CMK (cell line): ENCODE measurements around the gene DLST.

ENCODE experiments used
- DNase-seq: peaks from one replicate; pipeline ENCODE4 v3.0.0-alpha.2; 2010; ENCODE audit warnings: low read depth

Gene DLST

DNA sequence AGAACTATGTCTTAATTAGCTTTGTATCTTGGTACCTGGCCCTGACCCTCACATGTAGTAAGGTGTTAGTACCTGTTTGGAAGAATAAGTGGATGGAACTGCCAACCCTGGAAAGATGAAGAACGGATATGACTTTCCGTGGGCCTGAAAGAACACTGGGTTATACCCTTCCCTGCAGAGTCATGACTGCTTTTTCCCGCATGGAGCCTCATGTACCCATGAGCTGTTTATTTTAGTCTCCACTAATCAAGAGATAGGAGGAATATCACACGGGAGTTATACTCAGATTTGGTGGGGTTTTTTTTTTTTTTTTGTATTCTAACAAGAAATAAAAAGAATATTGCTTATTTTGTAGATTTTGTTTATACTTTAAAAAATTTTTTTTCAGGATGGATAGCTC lies 15.9 kb downstream of the DLST start:
- no peak for DNase-seq

DNA sequence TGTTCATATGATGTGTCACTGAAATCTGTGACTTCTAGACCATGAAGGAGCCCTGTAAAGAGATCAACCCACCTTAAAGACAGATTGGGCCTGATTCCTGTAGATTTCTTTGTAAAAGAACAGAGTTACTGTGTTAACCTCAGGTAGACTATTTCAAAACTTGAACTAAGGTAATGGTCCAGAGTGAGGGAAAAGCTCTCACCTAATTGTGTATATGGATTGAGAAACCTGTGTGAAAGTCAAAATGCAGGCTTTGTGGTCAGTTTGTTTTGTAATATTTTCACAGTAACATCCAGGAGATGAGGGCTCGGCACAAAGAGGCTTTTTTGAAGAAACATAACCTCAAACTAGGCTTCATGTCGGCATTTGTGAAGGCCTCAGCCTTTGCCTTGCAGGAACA lies 16.4 kb downstream of the DLST start:
- no peak for DNase-seq

DNA sequence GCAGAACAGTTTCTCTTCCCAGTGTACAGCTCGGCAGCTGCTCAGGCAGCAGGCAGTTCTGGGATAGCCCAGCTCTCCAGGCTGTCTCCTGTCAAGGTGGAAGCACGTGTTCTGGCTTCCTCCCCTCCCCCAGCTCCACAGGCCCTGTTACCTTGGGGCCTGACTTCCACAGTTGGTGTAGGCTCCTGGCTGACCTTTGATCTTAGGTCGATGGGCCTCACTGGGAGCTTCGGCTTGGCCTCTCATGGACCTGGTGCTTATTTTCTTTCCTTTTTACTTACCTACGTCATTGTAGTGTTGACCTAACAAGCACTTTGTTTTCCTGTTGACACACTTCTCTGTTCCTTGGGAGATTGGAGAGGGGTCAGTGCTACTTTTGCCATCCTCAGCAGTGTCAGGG lies 17.0 kb downstream of the DLST start:
- no peak for DNase-seq

DNA sequence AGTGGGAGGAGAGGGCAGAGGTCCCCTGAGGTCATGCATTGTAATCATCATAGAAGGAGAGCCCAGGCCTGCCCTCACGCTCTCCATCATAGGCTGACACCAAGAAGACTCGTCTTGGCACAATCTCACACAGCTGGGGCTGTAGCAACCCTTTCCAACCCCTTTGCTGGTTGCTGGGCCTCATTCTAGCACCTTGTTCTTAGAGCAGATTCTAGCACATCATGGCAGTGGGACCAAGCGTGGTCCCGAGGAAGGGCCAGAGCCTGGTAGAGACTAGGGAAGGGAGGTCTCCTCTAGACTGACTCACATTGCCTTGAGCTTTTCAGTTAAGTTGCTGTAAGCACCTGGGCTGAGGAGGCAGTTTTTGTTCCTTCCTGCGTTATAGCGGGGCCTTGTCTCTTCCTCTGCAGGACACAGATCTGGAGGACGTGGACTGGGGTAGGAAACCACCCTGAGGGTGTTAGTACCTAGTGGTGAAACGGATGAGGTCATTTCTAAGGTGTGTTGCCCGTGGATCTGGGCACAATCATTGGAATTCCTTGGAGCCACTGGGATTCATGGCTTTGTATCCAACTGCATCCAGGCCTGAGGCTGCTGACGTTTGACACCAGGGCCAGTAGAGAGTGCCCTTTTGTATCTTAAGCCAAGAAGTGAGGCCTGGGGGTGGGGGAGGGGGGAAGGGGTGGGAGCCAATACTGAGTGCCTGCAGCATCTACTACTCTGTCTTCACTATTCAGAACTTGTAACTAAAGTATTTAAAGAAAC lies 21.4 kb downstream of the DLST start:
- DNase-seq = no peak

DNA sequence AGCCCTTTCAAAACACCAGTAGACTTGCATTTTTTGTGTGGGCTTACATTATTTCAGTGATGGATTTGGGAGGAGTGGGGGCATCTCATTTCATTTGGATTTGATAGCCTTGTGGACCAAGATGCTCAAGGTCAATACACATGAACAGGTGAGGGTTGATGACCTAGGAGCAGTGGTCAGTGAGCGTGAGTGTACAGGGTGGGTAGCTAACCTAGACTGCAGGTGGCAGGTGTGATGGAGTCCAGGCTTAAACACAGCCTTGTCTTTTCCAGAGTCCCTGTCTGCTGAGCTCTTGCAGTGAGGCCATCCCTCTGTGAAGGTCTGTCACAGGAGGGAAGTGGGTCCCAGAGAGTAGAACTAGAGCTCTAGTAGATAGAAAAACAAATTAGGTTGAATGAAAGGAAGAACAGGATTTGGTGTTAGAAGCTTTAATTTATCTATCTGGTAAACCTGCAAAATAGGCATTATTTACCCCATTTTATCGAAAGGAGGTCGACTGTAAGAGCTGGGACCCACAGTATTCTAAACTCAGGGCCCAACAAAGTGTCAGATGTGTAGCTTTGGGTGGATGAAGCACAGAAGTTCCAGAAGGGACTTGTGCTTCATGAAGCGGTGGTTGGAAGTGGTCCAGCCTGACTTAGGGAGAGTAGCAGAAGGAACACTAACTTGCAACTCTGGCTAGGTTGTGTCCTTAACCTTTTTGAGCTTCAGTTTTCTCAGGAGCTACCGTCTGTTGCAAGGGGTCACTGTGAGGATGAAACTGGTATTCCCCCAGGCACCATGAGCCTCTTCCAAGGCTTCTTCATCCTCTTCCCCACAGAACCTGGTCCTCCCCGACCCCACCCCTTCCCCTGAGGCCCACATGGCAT lies 23.2 kb downstream of the DLST start:
- DNase-seq = no peak

DNA sequence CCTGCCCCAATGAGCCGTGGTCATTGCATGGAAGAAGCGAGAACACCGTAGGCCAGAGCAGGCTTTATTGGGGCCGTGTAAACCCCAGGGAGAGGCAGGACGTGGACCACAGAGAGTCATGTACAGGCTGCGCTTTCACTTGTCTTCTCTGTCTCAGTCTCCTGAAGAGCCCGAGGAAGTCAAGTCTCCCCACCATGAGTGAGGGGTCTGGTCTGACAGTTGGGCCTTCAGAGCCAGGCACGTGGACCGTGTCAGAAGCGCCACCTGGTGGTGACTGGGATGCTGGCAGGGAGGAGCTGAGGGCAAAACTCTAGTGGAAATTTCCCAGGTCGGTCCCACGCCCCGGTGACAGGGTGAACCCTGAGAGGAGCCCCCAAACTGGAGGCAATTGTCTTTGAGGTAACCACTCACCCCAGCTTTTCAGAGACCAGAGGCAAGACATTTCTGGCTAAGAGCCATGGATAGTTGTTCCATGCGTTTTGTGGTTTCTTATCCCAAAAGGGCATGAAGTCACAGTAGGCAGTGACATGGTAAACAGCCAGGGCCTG lies 24.0 kb downstream of the DLST start:
- no peak for DNase-seq

DNA sequence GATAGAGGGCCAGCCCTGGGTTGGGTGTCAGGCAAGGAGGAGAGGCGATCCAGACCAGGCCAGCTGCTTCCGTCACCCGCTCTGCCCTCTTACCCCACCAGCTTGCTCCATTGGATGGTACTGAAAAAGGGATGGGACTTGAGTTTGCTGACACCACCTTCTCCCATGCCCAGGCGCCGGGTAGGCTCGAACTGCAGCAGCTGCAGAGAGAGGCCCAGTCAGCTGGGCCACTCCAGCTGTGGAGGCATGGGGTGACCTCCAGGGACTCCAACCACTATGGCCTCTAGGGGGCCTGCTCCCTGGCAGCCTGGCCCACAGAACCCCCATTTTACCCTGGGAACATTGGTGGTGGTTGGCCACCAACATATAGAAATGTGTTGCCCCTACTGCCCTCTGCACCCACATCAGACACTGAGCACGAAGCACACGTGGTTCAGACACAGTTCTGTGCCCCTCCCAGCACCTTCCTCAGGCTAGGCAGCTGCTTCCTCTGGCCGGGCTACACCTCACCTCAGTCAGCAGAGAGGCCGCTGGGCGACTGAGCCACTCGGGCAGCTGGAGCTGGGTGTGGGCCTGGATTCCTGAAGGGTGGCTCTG lies 25.3 kb downstream of the DLST start:
- no peak for DNase-seq

DNA sequence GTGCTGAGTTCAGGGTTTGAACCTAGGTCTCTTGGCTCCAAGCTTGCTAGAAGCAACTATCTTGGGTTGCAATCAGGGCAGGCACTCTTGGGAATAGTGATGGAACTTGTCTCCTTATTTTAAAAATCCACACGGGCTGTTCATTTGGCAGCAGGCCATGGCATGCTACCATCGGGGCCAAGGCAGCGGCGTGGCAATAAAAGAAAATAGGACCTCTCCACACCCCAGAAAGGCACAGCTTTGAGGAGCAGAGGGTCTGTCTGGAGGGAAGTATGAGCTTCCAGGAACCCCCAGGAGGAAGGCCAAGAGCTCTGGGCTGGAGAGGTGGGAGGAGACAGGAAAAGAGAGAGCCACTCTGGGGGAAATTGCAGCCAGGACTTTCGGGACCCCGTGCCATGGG lies 26.0 kb downstream of the DLST start:
- DNase-seq = no peak

DNA sequence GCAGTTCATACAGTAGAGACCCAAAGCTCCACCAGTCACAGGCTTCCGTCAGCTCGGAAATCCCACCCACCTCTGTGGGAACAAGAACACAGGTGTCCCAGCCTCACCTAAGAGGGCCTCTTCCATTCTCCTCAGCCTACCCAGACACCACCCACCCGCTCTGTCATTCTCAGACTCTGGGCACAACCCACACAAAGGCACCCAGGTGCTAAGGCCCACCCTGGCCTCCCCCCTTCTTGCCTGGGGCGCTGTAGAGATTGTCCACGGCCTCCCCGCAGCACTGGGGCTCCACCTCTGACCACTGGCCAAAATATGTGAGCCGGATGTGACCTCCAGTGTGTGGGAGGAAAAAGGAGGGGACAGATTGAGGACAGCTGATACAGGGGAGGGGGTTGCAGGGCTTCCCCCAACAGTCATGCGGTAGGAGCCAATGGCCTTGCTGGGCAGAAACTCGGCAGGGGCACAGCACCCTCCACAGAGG lies 27.2 kb downstream of the DLST start:
- no peak for DNase-seq

DNA sequence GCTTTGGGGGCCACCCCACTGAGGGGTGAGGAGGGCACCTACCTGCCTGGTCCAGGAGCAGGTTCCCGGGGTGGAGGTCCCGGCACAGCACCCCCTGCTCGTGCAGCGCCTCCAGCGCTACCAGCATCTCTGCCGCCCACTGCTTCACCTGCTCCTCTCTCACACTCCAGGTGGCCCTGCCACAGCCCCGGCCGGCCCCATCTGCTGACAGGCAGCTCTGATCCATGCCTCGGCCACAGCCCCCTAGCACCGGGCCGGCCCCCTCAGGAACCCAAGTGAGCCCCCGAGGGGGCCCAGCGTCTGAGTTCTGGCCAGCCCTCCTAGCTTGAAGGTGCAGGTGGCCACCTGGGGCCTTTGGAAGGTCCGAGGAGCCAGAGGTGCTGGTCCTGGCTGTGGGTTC lies 27.8 kb downstream of the DLST start:
- DNase-seq = no peak

DNA sequence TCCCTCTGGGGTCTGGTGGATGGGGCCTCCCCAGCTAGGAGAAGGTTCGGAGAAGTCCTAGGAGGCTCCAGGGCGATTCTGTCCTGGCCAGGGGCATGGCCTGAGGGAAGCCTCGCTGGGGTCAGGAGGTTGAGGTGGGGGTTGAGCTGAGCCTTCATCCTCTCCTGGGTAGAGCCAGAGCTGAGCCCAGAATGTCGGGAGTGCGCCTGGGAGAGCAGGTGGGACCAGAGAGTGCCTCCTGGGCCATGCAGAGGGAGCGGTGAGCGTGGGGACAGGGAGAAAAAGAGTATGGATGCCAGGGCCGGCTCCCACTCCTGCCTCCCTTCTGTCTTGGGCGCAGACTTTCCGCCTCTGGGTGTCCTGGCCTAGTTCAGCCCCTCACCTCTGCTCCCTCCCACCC lies 28.2 kb downstream of the DLST start:
- no peak for DNase-seq

DNA sequence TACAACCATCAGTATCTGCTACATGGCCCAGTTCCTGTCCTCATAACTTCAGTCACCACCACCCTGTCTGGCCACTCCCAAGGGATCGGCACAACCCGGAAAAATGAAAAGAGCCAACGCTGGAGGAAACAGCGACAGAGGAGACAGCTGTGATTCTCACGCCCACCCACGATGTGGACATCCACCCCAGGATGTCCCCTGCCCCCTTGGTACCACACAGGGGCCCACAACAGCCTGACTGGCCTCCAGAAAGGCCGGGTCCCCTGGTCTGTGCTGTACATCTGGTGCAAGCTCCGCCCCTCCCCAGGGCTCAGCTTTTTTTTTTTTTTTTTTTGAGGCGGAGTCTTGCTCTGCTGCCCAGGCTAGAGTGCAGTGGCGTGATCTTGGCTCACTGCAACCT lies 28.8 kb downstream of the DLST start:
- no peak for DNase-seq

DNA sequence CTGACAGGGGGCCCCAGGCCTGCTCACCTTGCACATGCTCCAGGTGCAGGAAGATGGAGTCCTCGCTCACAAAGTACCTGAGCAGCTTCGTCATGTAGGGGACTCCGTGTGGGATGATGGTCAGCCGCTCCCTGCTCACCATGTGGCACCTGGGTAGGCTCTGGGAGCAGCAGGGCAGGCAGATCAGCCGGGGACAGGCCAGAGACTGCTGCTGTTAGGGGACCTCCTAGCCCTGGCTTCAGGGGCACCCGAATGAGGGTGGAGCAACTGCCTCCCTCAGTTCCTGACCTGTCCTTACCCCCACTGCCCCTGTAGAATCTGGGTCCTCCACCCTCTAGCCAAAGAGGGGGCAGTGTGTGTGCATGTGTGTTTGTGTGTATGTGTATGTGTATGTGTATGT lies 29.5 kb downstream of the DLST start:
- no peak for DNase-seq

DNA sequence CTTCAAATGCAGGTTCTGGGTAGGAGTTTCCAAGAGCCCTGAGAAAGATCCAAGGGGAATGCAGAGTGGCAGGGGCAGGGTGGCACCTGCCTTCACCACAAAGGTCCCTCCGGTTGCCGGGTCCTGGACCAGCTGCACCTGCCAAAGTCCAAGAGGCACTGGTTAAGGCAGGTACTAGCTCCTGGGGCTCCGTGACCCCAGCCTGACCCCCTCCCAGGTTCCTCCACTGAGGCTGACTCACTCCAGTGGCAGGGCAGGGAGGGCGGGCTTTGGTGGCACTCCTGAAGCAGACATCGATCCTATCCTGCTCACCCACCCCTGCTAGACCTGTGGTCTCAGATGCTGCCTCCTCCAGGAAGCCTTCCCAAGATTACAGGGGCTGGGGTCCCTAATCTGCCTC lies 30.0 kb downstream of the DLST start:
- no peak for DNase-seq

DNA sequence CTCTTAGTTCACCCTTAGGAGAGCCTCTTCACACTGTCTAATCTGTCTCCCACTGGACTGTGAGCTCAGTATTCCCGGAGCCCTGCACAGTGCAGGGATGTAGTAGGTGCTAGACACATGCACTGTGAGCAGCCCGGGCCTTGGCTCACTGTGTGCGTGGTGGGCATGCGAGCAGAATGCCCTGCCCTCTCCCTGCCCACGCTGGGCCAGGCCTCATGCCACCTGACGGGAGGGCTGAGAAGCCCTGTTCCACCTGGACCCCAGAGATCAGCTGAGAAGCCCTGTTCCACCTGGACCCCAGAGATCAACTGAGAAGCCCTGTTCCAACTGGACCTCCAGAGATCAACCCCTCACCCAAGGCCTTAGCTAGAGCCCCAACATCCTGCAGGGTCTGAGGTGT lies 30.4 kb downstream of the DLST start:
- DNase-seq = no peak

DNA sequence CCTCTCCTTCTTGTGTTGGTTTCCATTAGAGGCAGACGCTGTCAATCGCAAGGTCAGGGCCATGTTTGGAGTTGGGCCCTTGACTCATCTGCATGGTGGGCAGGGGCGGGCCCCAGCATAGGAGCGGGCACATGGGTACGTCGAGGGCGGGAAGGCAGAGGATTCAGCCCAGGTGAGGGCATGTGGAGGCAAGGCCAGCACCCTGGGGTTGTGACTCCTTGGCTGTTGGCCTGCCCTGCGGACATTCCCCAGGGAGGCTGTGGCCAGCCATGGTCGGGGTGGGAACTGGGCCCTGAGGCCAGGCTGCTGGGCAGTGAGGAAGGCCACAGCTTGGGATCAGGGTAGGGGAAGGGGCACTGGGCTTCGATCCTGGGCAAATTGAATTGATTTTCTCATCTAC lies 31.1 kb downstream of the DLST start:
- DNase-seq = no peak

DNA sequence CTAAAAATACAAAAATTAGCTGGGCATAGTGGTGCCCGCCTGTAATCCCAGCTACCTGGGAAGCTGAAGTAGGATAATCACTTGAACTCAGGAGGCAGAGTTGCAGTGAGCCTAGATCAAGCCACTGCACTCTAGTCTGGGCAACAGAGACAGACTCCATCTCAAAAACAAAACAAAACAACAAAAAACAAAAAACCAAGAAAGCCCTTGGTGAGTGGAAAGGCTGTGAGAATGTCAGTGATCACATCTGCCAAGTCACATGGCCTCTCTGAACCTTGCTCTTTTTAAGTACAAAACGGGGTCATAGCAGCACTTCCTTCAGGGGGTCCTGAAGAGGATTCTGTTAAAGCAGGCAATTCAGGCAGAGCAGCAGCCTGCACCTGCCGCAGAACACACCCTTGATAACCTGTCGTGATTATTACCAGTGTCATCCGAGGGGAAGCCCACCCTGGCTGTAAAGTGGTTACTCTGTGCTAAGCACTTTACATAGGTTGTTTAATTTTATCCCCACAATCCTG lies 31.7 kb downstream of the DLST start:
- DNase-seq = no peak

DNA sequence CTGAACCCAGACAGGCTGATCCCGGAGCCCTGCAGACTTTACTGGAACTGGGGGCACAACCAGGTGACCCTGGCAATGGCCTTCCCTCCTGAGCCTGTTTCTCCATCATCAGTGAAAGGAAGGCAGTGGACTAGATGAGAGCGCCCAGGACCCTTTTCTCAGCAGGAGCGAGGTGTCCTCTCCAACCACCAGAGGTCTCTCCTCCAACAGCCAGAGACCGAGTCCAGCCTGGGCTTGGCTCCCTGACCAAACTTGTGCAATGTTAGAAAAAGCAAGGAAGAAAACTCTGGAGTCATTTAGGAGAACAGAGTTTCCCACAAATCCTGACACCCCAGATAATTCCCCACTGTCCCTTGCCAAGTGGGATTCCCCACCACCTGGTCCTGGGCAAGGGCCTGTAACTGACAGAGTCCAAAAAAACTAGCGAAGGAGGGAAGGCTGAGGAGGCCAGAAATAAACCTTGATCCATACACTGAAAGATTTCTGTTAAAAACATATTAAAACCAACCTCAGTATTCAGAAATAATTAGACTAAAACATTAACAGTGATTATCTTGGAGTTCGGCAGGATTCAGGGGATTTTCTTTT lies 32.4 kb downstream of the DLST start:
- no peak for DNase-seq

DNA sequence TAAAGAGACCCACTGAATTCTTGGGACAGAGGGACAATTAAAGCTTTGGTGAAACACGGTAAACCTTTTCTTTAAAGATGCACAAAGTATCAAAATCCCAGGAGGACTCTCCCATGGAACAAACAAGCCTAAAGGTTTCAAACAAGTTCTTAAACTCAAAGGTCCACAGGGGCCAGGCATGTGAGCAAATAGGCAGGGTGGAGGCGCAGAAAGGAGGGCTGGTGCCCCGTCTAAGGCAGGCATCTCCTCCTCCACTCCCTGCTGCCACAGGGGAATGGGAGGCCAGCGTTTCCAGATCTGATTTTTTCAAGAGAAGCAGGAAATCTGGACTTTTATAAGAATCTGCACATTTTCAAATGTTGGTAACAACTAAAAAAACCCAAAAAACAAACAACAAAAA lies 33.7 kb downstream of the DLST start:
- no peak for DNase-seq

DNA sequence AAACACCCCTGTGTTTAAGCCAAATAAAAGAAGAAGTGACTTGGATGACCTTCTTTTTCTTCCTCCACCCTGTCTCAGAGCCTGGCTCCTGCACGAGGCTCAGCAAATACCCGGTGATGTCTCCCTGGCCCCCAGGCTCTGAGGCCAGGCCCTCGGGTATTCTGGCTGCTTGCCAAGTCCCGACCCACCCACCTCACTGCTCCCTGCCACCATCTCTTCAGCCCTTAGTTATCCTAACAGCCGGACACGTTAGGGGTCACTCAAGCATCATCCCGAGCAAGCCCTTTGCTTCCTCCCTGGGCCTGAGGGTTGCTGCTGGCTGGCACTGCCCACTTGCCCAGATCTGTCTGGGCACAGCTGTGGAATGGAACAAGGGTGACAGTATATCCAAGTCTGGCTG lies 34.1 kb downstream of the DLST start:
- DNase-seq = no peak

DNA sequence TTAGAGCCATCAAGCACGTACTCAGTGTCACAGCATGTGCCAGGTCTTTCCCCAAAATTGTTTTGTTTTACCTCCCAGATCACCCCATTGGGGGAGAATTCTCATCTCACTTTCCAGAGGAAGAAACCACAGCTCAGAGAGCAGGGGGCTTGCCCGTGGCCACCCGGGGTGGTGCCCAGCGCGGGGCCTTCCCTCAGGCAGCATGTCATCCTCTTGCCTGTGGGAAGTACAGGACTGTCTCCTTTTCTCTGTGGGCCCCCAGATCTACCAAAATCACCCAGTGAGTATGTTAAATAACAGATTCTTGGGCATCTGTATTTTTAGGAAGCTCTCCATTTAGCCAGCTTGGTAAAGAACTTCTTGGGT lies 35.4 kb downstream of the DLST start:
- no peak for DNase-seq

DNA sequence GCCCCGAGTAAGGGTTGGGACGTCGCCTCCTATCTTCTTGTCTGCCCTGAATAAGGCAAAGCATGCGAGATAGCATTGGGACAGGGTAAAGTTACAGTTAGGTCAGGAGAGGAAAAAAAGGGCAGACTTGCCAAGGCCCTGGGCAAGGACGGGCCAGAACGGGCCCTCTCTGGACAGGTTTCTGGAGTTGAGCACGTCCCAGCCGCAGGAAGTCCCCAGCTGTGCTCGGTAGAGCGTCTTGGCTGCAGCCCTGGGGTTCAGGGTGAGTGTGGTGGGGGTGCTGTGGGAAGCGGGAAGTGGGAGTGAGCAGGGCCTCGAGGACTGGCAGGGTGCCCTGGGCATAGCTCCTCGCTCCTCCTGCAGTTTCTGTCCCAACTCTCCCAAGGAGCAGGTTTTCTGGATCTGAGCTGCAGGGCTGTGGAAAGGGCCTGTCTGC lies 35.9 kb downstream of the DLST start:
- DNase-seq = no peak
